ENCODE data around the gene TNS1.

The TNS1 gene

DNA sequence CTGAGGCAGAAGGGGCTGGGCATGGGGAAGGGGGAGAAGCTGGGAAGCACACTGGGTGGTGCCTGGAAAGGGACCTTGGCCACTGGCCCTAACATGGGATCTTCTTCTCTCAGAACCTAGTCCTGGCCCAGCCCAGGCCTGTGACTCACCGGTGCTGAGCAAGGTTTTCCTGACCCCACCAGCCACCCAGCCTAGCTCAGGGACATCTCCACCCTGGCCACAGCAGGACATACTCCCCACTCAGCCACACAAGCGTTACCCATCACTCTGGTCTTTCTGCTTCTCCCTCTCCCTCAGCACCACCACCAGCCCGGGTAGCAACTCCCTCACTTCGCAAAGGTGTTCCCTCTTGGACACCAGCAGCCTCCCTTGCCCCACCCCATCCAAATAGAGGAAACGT, 22.8 kb downstream of the TNS1 start:
- DNase-seq (ENCODE audit: low read depth in 3 of 3), result no peak

DNA sequence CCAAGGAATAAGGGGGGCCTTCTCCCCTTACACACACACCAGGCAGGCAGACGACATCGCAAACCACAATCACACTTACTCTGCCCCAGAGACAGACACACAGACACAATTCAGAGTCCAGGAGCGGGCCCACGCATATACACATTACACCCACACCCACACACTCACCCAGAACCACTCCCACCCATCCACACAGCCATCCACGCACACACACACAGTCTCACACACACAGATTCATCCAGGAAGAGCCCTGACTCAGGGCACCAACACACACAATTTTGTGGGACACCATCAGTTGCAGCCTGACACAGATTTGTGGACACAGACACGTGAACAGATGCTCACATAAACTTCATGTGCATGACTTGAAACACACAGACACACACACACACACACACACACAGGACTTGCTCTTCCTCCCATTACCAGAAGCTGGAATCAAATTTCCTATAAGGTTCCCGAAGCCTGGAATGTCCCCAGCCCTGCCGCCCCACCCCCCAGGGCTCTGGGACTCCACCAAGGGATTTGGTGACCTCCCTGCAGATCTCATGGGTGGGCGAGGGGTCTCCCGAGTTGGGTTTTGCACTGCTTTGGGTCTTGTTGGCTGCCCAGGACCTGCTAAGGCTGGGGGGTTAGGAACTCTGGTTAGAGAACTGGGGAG, 23.5 kb downstream of the TNS1 start:
- no peak for DNase-seq (ENCODE audit: low read depth in 3 of 3)

DNA sequence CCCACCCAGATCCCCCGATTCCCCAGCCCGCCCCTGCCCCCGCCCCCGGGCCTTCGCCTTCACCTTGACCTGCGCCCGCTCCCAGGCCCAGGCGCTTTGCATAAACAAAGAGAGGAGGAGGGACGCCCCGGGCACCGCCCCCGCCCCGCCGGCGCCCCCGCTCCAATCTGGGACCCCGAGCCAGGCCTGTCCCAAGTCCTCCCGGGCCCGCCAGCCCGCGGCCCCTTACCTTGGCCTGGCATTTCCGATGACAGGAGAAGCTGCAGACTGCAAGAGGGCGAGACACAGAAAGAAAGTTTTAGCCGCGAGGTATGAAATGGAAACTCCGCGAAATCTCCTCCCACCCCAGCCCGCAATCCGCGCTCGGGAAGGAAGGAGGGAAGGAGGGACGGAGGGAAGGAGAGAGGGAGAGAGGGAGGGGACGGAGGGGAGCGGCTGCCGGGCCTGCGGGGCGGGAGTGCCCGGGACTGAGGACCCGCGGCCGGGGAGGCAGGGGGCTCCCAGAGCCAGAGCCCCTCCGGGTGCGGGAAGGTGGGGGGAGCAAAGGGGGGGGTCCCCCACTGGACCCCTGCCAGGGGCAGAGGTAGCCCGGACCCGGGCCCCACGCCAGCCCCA, 24.2 kb downstream of the TNS1 start:
- DNase-seq (ENCODE audit: low read depth in 3 of 3), result no peak

DNA sequence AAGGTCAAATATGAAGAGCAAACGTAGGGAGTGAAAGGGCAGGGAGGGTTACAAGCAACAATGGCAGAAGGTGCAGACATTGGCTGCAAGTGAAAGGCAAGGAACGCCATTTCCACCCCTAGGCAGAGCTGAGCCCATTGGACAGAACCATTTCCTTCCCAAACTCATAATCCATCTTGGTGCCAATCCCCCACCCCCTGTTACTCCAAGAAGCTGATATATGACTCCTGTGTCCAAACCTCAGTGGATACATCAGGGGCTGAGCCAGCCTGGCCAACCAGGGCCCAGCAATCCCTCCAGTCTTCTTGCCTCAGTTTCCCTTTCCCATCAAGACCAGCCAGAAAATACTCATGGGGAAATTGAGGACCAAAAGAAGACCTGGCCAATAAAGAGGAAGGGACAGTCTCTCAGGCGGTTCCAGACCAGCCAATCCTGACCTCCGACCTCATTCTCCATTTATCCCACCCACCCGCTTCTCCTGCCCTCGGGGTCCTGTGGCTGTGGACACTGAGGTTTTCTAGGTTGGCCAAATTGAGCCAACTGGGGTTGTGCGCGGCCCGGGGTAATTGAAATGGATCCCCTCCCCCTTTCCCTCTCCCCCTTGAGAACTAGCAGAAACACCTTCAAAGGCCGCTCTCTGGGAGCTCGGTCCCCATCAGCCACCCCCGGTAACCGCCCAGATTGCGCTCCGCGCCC, 24.8 kb downstream of the TNS1 start:
- no peak for DNase-seq (ENCODE audit: low read depth in 3 of 3)

DNA sequence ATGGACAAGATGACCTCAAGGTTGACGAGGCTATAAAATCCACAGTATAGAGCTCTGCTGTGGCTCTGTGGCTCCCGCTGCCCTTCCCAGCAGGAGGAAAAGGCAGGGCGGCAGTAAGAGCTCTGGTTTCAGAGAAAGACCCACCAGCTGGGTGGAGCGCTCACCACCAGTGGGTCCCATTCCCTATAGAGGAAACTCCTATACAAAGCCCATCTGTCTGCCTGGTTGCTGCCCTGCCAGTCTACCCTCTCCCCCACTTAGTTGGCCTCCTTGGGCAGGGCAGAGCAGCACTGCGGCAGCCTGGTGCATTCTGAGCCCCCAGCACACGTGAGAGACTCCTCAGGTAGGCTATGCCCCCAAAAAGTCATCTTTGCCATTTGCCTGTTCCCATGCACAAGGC, 26.5 kb downstream of the TNS1 start:
- no peak for DNase-seq (ENCODE audit: low read depth in 3 of 3)

DNA sequence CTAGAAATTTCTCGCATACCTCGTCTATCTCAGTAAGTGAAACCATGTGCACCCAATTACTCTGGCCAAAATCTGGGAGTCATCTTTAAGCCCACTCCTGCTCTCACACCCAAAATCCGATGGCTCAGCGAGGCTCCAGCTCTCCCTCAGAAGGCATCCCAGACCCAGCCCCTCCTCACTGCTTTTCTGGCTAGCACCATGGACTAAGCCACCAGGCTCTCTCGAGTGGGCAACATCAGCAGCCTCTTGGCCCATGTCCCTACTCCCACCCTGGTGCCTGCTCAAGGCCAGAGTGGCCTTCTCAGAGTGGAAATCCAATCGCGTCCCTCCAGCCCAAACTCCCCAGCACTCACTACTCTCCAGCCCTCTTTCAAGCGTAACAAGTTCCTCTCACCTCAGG, 27.2 kb downstream of the TNS1 start:
- DNase-seq (ENCODE audit: low read depth in 3 of 3), result no peak

DNA sequence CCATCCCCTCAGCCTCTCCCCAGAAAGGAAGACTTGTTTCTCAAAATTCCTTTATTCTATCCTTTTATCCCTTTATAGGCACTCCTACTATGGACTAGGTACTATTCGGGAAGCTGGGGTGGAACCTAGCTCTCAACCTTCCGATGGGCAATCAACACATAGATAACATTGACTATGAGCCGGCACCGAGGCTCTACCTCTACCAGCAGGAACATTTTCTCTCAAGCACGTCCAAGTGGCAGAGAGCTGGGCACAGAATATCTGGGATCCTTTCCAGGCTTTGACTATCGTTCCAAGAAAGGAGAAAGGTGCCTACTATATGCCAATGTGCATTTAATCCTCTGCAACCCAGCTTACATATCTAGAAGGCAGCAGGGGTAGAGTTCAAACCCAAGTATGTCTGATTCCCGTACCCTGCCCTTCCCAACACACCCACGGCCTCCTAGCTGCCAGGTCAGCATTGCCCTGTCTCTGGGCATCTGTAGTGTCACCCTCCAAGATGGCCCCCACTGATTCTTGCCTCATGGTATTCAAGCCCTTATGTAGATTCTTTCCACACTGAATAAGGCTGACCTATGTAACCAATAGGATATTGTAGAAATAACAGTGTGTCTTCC, 28.3 kb downstream of the TNS1 start:
- no peak for DNase-seq (ENCODE audit: low read depth in 3 of 3)

DNA sequence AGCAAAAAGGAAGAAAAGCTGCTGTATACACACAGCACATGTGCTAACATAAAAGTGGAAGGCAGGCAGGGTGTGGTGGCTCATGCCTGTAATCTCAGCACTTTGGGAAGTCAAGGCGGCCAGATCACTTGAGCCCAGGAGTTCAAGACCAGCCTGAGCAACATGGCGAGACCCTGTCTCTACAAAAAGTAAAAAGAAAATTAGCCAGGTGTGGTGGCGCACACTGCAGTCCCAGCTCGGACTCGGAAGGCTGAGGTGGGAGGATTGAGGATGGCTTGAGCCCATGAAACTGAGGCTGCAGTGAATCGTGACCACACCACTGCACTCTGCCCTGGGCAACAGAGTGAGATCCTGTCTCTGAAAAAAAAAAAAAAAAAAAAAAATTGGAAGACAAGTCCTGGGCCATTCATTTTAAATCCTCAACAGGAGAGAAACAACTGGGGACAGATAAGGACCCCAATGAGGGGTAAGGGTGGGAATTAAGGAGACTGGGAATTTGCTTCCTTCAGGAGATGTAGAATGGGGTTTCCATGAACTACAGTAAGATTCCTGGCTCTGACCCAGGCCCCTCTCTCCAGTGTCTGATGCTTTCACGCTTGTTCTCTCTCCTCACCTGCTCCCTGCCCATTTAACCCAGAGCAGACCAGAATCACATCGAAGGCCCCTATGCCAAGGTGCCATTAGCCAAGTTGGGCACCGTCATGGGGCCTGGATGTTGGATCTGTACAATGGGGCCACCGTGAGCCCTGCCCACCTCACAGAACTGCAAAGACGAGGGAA, 29.6 kb downstream of the TNS1 start:
- no peak for DNase-seq (ENCODE audit: low read depth in 3 of 3)

DNA sequence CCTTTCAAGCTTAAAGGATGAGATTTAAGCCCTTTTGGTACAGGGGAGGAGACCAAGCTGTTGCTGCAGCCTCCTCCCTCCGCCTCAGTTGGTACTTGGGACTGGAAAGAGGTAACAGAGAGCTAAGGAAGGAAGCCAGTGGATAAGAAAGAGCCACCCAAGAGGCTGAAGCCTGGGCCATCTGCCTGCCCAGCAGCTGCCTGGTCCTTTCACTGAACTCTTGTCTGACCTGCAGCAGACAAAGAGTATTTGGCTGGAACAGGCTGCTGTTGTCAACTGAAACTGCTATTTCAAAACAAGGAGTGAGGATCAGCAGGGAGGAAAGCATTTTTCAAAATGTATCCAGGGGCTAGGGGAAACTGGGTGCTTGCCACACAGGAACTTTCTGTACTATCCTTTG, 30.3 kb downstream of the TNS1 start:
- DNase-seq (ENCODE audit: low read depth in 3 of 3), result no peak

DNA sequence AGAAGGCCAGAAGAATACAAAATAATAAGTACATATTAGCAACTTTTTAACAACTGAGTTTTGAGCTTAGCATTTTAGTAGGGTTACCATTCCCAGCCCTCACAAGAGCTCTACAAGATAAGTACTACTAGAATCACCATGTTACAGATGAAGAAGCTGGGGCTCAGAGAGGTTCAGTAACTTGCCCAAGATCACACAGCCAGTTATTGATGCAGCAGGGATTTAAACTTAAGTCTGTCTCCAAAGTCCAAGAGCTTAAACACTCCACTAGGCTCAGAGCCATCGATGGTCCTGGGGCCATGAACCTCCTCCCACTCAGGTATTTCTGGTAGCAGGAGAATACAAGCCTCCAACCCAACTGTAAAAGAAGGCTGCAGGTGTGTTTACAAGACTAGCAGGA, 30.8 kb downstream of the TNS1 start:
- DNase-seq (ENCODE audit: low read depth in 3 of 3), result no peak

DNA sequence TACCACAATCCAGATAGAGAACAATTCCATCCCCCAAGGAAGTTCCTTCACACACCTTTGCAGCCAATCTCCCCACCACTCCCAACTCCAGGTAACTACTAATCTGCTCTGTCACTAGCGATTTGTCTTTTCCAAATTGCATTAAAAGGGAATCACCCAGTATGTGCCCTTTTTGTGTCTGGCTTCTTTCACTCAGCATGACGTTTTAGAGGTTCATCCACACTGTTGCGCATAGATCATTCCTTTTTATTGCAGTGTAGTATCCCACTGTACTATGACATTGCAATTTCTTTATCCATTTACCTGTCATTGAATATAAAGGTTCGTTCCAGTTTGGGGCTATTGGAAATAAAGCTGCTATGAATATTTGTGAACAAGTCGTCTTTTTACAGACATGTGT, 31.6 kb downstream of the TNS1 start:
- no peak for DNase-seq (ENCODE audit: low read depth in 3 of 3)

DNA sequence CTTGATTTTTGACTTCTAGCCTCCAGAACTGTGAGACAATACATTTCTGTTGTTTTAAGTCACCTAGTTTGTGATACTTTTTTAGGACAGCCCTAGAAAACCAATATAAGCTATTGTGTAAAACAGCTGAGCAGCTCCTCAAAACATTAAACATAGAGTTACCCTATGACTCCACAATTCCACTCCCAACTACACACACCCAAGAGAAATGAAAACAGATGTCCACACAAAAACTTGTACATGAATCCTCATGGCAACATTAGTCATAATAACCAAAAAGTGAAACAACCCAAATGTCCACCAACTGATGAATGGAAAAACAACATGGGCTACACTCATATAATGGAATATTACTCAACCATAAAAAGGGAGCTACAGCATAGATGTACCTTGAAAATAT, 32.6 kb downstream of the TNS1 start:
- no peak for DNase-seq (ENCODE audit: low read depth in 3 of 3)

DNA sequence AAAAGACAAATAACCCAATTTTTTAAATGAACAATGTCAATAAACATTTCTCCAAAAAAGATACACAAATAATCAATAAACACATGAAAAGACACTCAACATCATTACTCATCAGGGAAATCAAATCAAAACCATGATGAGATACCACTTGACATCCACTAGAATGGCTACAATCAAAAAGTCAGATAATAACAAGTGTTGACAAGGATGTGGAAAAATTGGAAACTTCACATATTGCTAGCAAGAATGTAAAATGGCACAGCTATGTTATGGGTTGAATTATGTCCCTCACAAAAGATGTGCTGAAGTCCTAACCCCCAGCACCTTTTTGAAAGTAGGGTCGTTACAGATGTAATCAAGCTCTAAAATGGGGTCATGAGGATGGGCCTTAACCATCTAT, 33.2 kb downstream of the TNS1 start:
- DNase-seq (ENCODE audit: low read depth in 3 of 3), result no peak

DNA sequence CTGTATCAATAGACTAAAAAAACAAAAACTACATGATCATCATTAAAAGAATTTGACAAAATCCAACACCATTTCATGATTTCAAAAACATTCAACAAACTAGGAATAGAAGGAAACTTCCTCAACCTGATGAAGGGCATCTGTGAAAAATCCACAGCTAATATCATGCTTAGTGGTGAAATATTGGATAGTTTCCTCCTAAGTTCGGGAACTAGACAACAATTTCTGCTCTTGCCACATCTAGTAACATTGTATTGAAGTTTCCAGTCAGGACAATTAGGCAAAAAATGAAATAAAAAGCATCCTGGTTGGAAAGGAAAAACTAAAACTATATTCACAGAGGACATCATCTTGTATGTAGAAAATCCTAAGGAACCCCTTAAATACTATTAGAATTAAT, 34.8 kb downstream of the TNS1 start:
- no peak for DNase-seq (ENCODE audit: low read depth in 3 of 3)

DNA sequence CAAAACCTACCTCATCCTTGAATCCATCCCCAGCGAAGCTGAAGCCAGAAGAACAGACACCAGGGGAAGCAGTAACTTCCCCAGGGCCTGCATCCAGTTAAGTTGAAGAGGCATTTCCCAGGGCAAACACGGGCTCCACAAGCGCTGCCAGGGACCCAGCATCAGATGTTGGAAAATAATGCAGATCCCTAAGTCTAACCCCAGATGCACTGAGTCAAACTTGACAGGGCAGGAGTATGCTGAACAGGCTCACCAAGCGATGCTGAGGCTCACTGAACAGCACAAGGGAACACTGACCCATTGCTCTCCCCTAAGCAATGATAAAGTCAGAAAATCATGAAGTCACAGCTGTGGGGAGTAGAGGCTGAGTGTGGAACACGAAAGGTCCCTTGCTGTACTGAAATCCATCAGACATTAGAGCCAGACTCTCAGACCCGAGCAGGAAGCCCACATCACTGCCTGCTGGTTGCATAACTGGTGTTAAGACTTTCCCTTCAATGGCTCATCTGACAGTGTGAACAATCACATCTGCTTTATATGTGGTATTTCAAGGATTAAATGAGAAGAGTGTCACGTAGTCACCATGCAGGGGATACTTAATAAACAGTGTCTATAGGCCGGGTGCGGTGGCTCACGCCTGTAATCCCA, 36.2 kb downstream of the TNS1 start:
- no peak for DNase-seq (ENCODE audit: low read depth in 3 of 3)

DNA sequence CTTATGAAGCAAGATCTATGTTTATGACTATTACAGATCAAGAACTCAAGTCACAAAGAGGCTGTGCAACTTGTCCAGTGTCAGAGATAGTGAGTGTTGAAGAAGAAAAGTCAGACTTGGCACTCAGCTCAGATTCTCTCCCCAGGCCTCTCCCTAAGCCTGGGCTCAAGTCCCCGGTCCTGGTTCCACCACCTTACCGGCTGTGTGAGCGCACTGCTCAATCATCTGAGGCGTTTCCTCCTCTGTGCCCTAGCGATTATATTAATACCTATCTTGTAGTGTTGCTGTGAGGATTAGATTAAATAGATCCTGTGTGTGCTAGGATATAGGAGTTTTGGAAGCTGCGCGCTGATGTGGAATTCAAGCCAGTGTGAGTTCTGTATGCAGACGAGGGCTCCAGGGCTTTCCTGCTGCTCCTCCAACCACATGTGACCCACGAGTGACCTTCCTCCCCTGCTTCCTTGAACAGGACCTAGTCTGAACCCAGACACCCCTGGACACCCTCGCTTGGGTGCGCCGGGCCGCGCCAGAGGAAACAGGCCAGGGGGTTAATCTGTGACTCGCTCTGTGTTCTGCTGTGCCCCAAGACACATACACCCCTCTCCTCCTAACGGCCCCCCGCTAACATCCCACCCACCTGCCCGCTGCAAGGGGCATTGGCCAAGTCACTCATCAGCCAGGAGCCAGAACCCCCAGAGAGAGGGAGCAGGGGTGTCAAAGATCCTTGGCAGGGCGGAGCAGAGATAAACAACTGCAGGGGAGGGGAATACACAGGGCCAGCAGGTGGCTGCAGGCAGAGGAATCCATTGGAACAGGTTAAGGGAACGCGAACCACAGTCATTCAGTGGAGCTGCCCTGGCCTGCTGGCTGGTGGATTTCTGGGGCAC, 38.3 kb downstream of the TNS1 start:
- DNase-seq (ENCODE audit: low read depth in 3 of 3), result no peak

DNA sequence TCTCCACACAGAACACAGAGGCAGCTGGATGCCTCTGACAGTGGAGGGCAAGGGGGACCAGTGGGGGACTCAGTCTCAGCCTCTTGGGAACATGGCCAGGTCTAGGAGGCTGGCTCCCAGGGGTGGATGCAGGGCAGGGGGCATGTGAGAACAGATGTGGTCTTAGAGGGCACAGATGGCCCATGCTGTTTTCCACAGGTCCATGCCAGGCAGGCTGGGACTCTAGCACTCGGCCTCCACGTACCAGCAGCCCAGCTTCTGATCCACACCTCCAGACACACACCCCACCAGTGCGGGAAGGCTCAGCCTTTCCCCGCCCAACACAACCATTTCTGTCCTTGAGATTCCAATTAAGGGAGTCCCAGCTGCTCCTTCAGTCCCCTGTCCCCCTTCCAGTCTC, 42.4 kb downstream of the TNS1 start:
- DNase-seq (ENCODE audit: low read depth in 3 of 3), result no peak

DNA sequence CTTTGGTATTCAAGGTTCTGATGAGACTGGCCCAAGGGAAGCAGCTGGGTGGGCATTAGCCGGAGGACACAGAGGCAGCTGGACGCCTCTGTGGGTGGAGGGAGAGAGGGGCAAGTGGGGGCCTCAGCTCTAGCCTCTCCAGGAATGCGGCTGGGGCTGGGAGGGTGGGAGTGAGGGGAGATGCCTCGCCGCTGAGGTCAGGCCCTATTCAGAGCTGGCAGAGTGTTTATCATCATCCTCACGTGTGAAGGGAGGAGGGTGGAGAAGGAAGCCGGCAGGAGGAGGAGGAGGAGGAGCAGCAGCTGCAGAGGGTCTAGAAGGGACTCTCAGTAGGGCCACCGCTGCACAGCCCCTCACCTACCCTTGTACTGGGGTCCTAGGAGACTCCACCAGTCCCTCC, 43.1 kb downstream of the TNS1 start:
- DNase-seq (ENCODE audit: low read depth in 3 of 3), result no peak

DNA sequence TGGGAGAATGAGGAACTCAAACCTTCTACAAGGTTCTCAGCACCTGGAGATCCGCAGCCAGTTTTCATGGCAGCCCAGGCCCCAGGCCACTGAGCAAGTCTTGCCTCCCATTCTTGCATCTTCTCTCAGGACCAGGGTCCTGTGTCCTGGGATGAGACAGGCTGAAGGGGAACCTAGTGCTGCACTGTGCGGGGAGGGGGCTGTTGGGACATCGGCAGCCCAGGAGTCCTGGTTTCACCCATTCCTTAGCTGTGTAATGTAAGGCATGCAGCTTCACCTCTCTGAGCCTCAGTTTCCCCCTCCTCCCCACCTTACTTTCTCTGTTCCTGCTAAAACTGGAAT, 43.9 kb downstream of the TNS1 start:
- DNase-seq (ENCODE audit: low read depth in 3 of 3), result no peak

DNA sequence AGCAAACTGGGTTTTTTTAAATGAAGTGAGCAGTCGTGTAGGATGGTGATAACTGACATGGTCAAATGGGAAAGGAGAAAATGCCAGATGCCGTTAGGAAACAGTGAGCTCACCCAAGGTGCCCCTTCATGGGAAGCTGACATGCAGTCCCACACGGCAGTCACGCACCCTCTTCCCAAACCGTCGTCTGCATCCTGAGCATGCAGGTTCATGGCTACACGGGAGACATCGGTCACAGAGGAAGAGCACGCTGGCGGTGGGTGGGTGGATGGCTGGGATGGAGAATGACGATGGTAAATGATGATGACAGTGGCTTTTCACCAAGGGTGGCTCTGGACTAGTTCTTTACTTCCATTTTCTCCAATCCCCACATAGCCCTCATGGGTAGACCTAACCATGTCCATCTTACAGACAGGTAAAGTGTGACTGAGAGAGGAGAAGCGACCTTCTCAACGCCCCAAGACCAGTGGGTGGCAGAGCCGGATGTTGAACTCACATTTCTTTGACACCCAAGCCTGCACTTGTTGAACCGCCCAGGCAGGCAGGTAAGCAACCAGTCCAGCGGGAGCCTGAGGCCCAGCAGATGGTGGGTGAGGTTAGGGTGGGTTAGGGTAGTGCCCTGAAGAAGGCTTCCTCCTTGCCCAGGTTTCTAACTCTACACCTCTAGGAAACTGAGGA, 44.5 kb downstream of the TNS1 start:
- DNase-seq (ENCODE audit: low read depth in 3 of 3), result no peak

Measured in stimulated activated CD4-positive, alpha-beta T cell treated with anti-CD3 and anti-CD28 coated beads, TNF-alpha, amount 100 ng/mL, for 48 hours (primary cell).